HFF-Myc (cell line): ENCODE measurements around the gene SIRT6.
"Not testable (repeated sequence)": the region's sequence is repeated elsewhere in the genome, so short reads cannot be mapped to it uniquely, and the experiment has no call there.

Experiments used
- DNase-seq: peaks from one replicate; pipeline ENCODE4 v3.0.0-alpha.2; 2011; ENCODE audit warnings: low read depth; ENCODE audit errors: extremely low read depth
- H3K4me3 ChIP-seq: replicated peaks from 2 replicates; pipeline ENCODE4 v1.5.1; 2011; ENCODE audit warnings: low read depth, mild to moderate bottlenecking, control low read depth, low read length
- TF ChIP-seq, protein P1 (sequence below): IDR thresholded peaks from 2 replicates; pipeline ENCODE4 v1.5.1; 2012; ENCODE audit warnings: mild to moderate bottlenecking, low read depth, low read length, control low read depth; ENCODE audit errors: missing control alignments

SIRT6 gene

DNA sequence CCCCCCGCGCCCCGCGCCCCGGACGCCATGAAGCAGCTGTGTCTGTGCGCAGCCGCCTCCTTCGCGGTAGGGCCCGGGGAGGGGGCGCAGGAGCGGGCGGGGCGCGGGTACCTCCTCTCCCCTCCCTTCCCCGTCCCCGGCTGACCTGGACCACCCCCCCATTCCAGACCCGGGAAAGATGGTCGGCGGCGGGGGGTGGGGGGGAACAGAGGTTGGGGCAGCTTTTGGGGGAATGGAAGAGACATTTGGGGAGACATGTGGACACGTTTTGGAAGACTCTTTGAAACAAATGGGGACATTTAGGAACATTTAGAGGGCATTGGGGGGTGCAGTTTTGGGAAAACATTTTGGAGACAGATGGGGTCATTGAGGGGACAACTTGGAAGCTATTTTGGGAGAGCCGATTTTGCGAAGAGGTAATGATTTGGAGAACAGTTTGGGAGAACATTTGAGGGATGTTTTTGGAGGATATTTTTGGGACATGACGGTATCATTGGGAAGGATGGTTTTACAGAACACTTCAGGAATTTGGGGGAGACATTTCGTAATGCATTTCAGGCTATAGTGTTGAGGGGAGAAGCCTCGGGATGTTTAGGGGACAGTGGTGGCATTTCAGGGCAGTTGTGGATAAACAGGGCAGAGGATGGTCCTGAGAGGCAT, 16.2 kb upstream of the SIRT6 start:
- no peak for DNase-seq
- no peak overlapping the region for H3K4me3 ChIP-seq
- TF ChIP-seq, protein P1, sequence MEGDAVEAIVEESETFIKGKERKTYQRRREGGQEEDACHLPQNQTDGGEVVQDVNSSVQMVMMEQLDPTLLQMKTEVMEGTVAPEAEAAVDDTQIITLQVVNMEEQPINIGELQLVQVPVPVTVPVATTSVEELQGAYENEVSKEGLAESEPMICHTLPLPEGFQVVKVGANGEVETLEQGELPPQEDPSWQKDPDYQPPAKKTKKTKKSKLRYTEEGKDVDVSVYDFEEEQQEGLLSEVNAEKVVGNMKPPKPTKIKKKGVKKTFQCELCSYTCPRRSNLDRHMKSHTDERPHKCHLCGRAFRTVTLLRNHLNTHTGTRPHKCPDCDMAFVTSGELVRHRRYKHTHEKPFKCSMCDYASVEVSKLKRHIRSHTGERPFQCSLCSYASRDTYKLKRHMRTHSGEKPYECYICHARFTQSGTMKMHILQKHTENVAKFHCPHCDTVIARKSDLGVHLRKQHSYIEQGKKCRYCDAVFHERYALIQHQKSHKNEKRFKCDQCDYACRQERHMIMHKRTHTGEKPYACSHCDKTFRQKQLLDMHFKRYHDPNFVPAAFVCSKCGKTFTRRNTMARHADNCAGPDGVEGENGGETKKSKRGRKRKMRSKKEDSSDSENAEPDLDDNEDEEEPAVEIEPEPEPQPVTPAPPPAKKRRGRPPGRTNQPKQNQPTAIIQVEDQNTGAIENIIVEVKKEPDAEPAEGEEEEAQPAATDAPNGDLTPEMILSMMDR: no peak

GRCh38 chr19:4197625-4198466, 15.5 kb upstream of the SIRT6 start:
- no peak overlapping the region for H3K4me3 ChIP-seq
- DNase-seq: no peak
- TF ChIP-seq, protein P1: no peak

GRCh38 chr19:4197228-4197624, 14.9 kb upstream of the SIRT6 start:
- TF ChIP-seq, protein P1: no peak
- H3K4me3 ChIP-seq: no peak overlapping the region
- DNase-seq: no peak

DNA sequence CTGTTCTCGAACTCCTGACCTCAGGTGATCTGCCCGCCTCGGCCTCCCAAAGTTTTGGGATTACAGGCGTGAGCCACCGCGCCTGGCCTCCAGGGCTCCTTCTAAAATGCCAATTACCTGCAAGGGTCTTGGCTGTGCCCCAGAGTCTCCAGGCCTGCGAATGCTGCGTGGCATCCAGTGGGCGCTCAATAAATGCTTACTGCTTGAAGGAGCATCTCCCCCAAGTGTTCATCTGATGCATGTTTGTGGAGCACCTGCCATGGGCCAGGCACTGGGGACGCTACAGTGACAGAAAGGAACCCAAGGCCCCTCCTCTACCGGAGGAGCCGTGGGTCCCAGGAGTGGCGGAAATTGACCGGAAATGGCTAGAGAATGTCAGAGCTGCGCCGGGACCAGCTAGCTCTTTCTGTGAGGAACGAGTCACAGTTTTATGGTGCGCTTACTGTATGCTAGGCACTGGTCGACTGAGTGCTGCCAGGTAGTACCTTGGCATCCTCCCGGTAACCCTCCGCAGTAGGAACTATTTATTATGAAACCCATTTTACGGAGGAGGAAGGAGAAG, 14.3 kb upstream of the SIRT6 start:
- TF ChIP-seq, protein P1: no peak
- no peak for DNase-seq
- H3K4me3 ChIP-seq: no peak overlapping the region

GRCh38 chr19:4196009-4196408, 13.6 kb upstream of the SIRT6 start:
- TF ChIP-seq, protein P1: no peak
- DNase-seq: no peak
- no peak overlapping the region for H3K4me3 ChIP-seq

DNA sequence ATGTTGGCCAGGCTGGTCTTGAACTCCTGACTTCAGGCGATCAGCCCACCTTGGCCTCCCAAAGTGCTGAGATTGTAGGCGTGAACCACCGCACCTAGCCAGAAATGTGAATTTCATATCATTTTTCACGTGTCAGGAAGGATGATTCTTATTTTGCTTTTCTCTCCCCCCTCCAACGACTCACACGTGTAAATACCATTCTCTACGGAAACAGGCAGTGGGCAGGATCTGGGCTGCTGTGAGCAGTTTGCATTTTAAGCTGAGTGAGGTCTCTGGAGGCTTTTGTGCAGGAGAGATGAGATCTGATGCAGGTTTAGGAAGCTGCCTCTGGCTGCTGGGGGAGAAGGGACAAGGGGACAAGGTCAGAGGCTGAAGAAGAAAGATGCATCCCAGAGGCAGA, 12.0 kb upstream of the SIRT6 start:
- TF ChIP-seq, protein P1: no peak
- DNase-seq: no peak
- no peak overlapping the region for H3K4me3 ChIP-seq

GRCh38 chr19:4192537-4192936, 10.2 kb upstream of the SIRT6 start:
- DNase-seq: not testable (repeated sequence)

More at GRCh38 chr19:4192537-4192936, 10.2 kb upstream of the SIRT6 start:
- not testable (repeated sequence) for H3K4me3 ChIP-seq
